DOHH2 (cell line): ENCODE data around the gene GALNT18.

Experiments
- H3F3A ChIP-seq: fragments of 200-600 bp; sonication (generic), shearing (Covaris generic); 2 replicates; pipeline ENCODE4 v1.6.0; 2016; ENCODE audit warnings: antibody characterized with exemption, mild to moderate bottlenecking; ENCODE audit not compliant: control insufficient read depth, insufficient read depth
- H3K27ac ChIP-seq: fragments of 200-600 bp; sonication (generic); 2 replicates; pipeline ENCODE4 v1.5.1; 2014; ENCODE audit warnings: low read depth, mild to moderate bottlenecking, low read length, moderate library complexity
- H3K27me3 ChIP-seq: fragments of 200-600 bp; sonication (generic); 2 replicates; pipeline ENCODE4 v1.6.1; 2014; ENCODE audit warnings: mild to moderate bottlenecking, low read length, mixed read lengths; ENCODE audit not compliant: control insufficient read depth
- H3K36me3 ChIP-seq: fragments of 200-600 bp; sonication (generic); 2 replicates; pipeline ENCODE4 v1.6.1; 2014; ENCODE audit warnings: mild to moderate bottlenecking, low read length, moderate library complexity, mixed read lengths; ENCODE audit not compliant: control insufficient read depth
- H3K4me1 ChIP-seq: fragments of 200-600 bp; sonication (generic); 2 replicates; pipeline ENCODE4 v1.6.1; 2014; ENCODE audit warnings: mild to moderate bottlenecking, low read length, mixed read lengths; ENCODE audit not compliant: control insufficient read depth
- H3K4me2 ChIP-seq: fragments of 200-600 bp; sonication (generic); 2 replicates; pipeline ENCODE4 v1.6.0; 2014; ENCODE audit warnings: mild to moderate bottlenecking, low read length, moderate library complexity
- H3K4me3 ChIP-seq: fragments of 200-600 bp; sonication (generic); 2 replicates; pipeline ENCODE4 v1.5.1; 2014; ENCODE audit warnings: mild to moderate bottlenecking, low read length, mixed read lengths
- H3K79me2 ChIP-seq: fragments of 200-600 bp; sonication (generic); 2 replicates; pipeline ENCODE4 v1.6.1; 2014; ENCODE audit warnings: mild to moderate bottlenecking, low read length, mixed read lengths; ENCODE audit not compliant: control insufficient read depth
- H3K9me2 ChIP-seq: fragments of 200-600 bp; sonication (generic); replicated peaks from 2 replicates; pipeline ENCODE4 v1.6.1; 2014; ENCODE audit warnings: mild to moderate bottlenecking, low read length, mixed read lengths; ENCODE audit not compliant: control insufficient read depth
- H3K9me3 ChIP-seq: fragments of 200-600 bp; sonication (generic); 2 replicates; pipeline ENCODE4 v1.6.1; 2014; ENCODE audit warnings: antibody characterized with exemption, low read length, mixed read lengths; ENCODE audit not compliant: control insufficient read depth, insufficient read depth
- H4K20me1 ChIP-seq: fragments of 200-600 bp; sonication (generic); 2 replicates; pipeline ENCODE4 v1.6.0; 2014; ENCODE audit warnings: low read depth, mild to moderate bottlenecking, antibody characterized with exemption, low read length, moderate library complexity; ENCODE audit not compliant: control insufficient read depth, insufficient read depth
- CTCF ChIP-seq: fragments of 200-600 bp; sonication (generic); IDR thresholded peaks from one replicate; pipeline ENCODE4 v1.5.1; 2014; ENCODE audit warnings: antibody characterized with exemption, mild to moderate bottlenecking, low read depth, low read length; ENCODE audit not compliant: poor library complexity, severe bottlenecking
- EZH2phosphoT487 ChIP-seq: fragments of 200-600 bp; sonication (generic); IDR thresholded peaks from 2 replicates; pipeline ENCODE4 v1.6.1; 2017; ENCODE audit warnings: borderline replicate concordance, mild to moderate bottlenecking, antibody characterized with exemption, low read length, moderate library complexity, mixed read lengths

GALNT18 gene

DNA sequence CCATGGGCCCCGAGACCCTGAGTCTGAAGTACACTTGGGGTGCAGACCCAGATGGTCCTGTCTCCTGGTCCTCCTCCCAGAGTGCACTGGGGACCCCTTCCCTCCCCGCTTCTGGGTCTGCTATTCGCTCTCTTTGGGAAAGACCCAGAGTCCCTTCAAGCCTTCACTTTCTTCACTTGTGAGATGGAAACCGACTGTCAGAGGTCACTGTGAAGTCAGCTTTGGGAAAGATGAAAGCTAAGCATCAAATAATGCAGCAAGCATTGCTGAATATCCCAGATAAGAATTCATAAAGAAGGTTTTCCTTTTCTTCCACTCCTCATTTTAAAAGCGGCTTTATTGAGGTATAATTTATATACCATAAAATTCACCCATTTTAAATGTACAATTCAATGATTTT is 163.8 kb downstream of the GALNT18 start:
- Histone ChIP-seq H3K4me2 (no peak overlapping the region), H4K20me1 (no peaks in the 10 kb centered on the region), H3K27me3 (no peaks in the 10 kb centered on the region), H3K4me3 (no peak overlapping the region), H3K27ac (no peak overlapping the region), H3K79me2 (no peaks in the 10 kb centered on the region), H3F3A (no peaks in the 10 kb centered on the region), H3K9me2 (no peaks in the 10 kb centered on the region), H3K36me3 (no peaks in the 10 kb centered on the region), H3K4me1 (no peaks in the 10 kb centered on the region), H3K9me3 (no peaks in the 10 kb centered on the region)
- no peak for TF ChIP-seq CTCF
- no peak for TF ChIP-seq EZH2phosphoT487

GRCh38 chr11:11456866-11457265 is 164.9 kb downstream of the GALNT18 start:
- Histone ChIP-seq H3K27ac (no peak overlapping the region), H3K79me2 (no peaks in the 10 kb centered on the region), H3K4me1 (no peaks in the 10 kb centered on the region), H3K4me2 (no peak overlapping the region), H3K27me3 (no peaks in the 10 kb centered on the region), H3F3A (no peaks in the 10 kb centered on the region), H3K4me3 (no peak overlapping the region), H4K20me1 (no peaks in the 10 kb centered on the region), H3K36me3 (no peaks in the 10 kb centered on the region), H3K9me2 (no peaks in the 10 kb centered on the region), H3K9me3 (no peaks in the 10 kb centered on the region)
- TF ChIP-seq EZH2phosphoT487 (no peak), CTCF (no peak)

DNA sequence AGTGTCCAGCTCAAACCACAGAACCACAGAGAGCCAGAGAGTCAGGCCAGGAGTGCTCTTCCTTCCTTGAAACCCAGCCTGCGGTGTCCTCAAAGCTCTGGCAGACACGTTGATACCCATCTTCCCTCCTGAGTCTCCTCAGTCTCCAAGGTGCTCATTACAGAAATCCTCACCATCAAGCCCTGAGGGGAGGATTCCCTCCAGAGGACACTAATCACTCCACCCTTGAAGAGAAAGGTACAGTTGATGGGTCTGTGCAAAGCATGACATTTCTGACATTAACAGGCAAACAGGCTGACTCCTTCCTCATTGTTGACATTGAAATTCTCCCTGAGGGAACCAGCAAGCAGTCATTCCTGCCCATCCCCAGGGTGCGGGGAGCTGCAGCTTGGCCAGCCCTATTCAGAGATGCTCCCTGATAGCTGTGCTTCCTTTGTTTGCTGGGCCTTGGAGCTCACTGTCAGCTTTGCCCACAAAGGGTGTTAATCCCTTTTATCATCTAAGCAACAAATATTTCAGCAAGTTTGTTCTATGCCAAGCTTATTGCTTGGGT is 167.1 kb downstream of the GALNT18 start:
- H3K36me3 ChIP-seq, result no peaks in the 10 kb centered on the region
- H3K9me3 ChIP-seq, result no peaks in the 10 kb centered on the region
- no peak for TF ChIP-seq EZH2phosphoT487
- no peak for TF ChIP-seq CTCF
- no peak overlapping the region for H3K4me3 ChIP-seq
- H3K4me1 ChIP-seq, result no peaks in the 10 kb centered on the region
- no peaks in the 10 kb centered on the region for H4K20me1 ChIP-seq
- no peaks in the 10 kb centered on the region for H3K27me3 ChIP-seq
- H3F3A ChIP-seq, result no peaks in the 10 kb centered on the region
- H3K27ac ChIP-seq, result no peak overlapping the region
- H3K9me2 ChIP-seq, result no peaks in the 10 kb centered on the region
- no peaks in the 10 kb centered on the region for H3K79me2 ChIP-seq
- H3K4me2 ChIP-seq, result no peak overlapping the region
